Measurements from ENCODE around the gene NIM1K. TPM values are rescaled to one million over a fixed set of nuclear protein-coding genes. Genes with fewer than 3 reads are reported as not detected.

Gene NIM1K
- total and polyA plus RNA-seq, 12 donors: 0.07 to 0.42 (median 0.22) TPM; not detected in 2

- TF ChIP-seq CTCF (IDR thresholded peaks at IDR 0.05): no peak
- Histone ChIP-seq H3K9me3 (no peaks in the 10 kb centered on the region), H3K27ac (no peak overlapping the region), H3K4me1 (no peaks in the 10 kb centered on the region), H3K27me3 (peaks cover 0 to 3% (median 0%) of the 10 kb centered on the region in 7 donors), H3K4me3 (no peak overlapping the region), H3K36me3 (no peaks in the 10 kb centered on the region)
- ATAC-seq (no peak), DNase-seq (no peak)
- intact Hi-C loops (cut with DNase I): no loop called here
- WGBS, 2 donors: 52 to 67% methylated on average over 2 of the region's 2 CpGs
Measured at GRCh38 chr5:43213951-43214350, 21.9 kb downstream of the NIM1K start.

GRCh38 chr5:43215073-43215631 lies 23.1 kb downstream of the NIM1K start:
- no peak for TF ChIP-seq CTCF (IDR thresholded peaks at IDR 0.05)
- intact Hi-C loops (cut with DNase I): no loop called here
- no peak overlapping the region for H3K27ac ChIP-seq
- no peaks in the 10 kb centered on the region for H3K4me1 ChIP-seq
- no peak overlapping the region for H3K4me3 ChIP-seq
- no peaks in the 10 kb centered on the region for H3K9me3 ChIP-seq
- no peak for ATAC-seq
- no peak for DNase-seq
- no peaks in the 10 kb centered on the region for H3K36me3 ChIP-seq
- H3K27me3 ChIP-seq: no peaks in the 10 kb centered on the region
- 85 to 88% methylated on average over 11 of the region's 11 CpGs for WGBS, 2 donors

GRCh38 chr5:43216941-43217340 lies 24.9 kb downstream of the NIM1K start:
- TF ChIP-seq CTCF (IDR thresholded peaks at IDR 0.05): no peak
- Histone ChIP-seq H3K27ac (no peak overlapping the region), H3K27me3 (no peaks in the 10 kb centered on the region), H3K4me3 (no peak overlapping the region), H3K4me1 (no peaks in the 10 kb centered on the region), H3K36me3 (no peaks in the 10 kb centered on the region), H3K9me3 (no peaks in the 10 kb centered on the region)
- ATAC-seq (no peak), DNase-seq (no peak)
- intact Hi-C loops (cut with DNase I): no loop called here
- 70 to 77% methylated on average over 2 of the region's 2 CpGs for WGBS, 2 donors

GRCh38 chr5:43219120-43219519 lies 27.1 kb downstream of the NIM1K start:
- no peak for ATAC-seq
- Histone ChIP-seq H3K27me3 (no peaks in the 10 kb centered on the region), H3K36me3 (no peaks in the 10 kb centered on the region), H3K9me3 (no peaks in the 10 kb centered on the region), H3K27ac (no peak overlapping the region), H3K4me1 (no peaks in the 10 kb centered on the region), H3K4me3 (no peak overlapping the region)
- intact Hi-C loops (cut with DNase I): no loop called here
- 90 to 93% methylated on average over 1 of the region's 1 CpG for WGBS, 2 donors
- no peak for TF ChIP-seq CTCF (IDR thresholded peaks at IDR 0.05)
- DNase-seq: no peak
